Mucosa of rectum (tissue), 2 donors: ENCODE data around the gene DNPH1.

ENCODE experiments used
- H3K27ac ChIP-seq, 2 donors: one replicate each; pipeline ENCODE4 v1.7.0; 2013; ENCODE audit warnings: inconsistent platforms in 2 of 2, low read depth in 2 of 2, low read length in 2 of 2
- H3K27me3 ChIP-seq, 2 donors: one replicate each; pipeline ENCODE4 v1.7.0; 2013; ENCODE audit warnings: low read length in 2 of 2; ENCODE audit not compliant: control insufficient read depth in 2 of 2, insufficient read depth in 2 of 2
- H3K36me3 ChIP-seq, 2 donors: one replicate each; pipeline ENCODE4 v1.7.0; 2013; ENCODE audit warnings: low read length in 2 of 2; ENCODE audit not compliant: control insufficient read depth in 2 of 2, insufficient read depth in 2 of 2
- H3K4me1 ChIP-seq, 2 donors: one replicate each; pipeline ENCODE4 v1.7.0; 2013; ENCODE audit warnings: low read length in 2 of 2, mild to moderate bottlenecking in 1 of 2; ENCODE audit not compliant: control insufficient read depth in 2 of 2, insufficient read depth in 2 of 2
- H3K4me3 ChIP-seq, 2 donors: one replicate each; pipeline ENCODE4 v1.7.0; 2013; ENCODE audit warnings: low read length in 2 of 2
- H3K9ac ChIP-seq, 2 donors: one replicate each; pipeline ENCODE4 v1.7.0; 2013; ENCODE audit warnings: low read length in 2 of 2, low read depth in 1 of 2, mild to moderate bottlenecking in 1 of 2
- H3K9me3 ChIP-seq, 2 donors: one replicate each; pipeline ENCODE4 v1.7.0; 2013; ENCODE audit warnings: low read length in 2 of 2; ENCODE audit not compliant: control insufficient read depth in 2 of 2
- donor health status: healthy.
- donor health status: Normal muscosa, but diverticular disease.

Gene DNPH1

GRCh38 chr6:43183441-43183840 lies 45.8 kb downstream of the DNPH1 start:
- peaks cover 36 to 45% of the 10 kb centered on the region in 2 donors for H3K36me3 ChIP-seq
- H3K27me3 ChIP-seq = no peaks in the 10 kb centered on the region
- H3K27ac ChIP-seq = no peak overlapping the region
- no peak overlapping the region for H3K4me3 ChIP-seq
- peaks cover 6 to 17% of the 10 kb centered on the region in 2 donors for H3K4me1 ChIP-seq
- H3K9ac ChIP-seq = no peak overlapping the region
- no peaks in the 10 kb centered on the region for H3K9me3 ChIP-seq

GRCh38 chr6:43181942-43182860 lies 47.1 kb downstream of the DNPH1 start, which contains the start of gene CUL9:
TSS of gene CUL9 (plus strand) at chr6:43182196. CDS start at chr6:43184311, 2,115 bp downstream.
- Histone ChIP-seq H3K9ac (peak within 1 kb of the TSS; percentile 86 to 90), H3K4me3 (peak within 1 kb of the TSS; percentile 87 to 91), H3K27ac (peak within 1 kb of the TSS; percentile 69 to 75), H3K4me1 (peaks cover 6 to 17% of the 10 kb centered on the region in 2 donors), H3K9me3 (no peaks in the 10 kb centered on the region), H3K36me3 (peaks cover 33 to 41% of the 10 kb centered on the region in 2 donors), H3K27me3 (no peaks in the 10 kb centered on the region)

GRCh38 chr6:43181621-43181941 lies 47.7 kb downstream of the DNPH1 start:
- peaks cover 30 to 39% of the 10 kb centered on the region in 2 donors for H3K36me3 ChIP-seq
- no peaks in the 10 kb centered on the region for H3K9me3 ChIP-seq
- H3K27me3 ChIP-seq = no peaks in the 10 kb centered on the region
- peak overlapping the region; percentile 69 to 75 for H3K27ac ChIP-seq
- peaks cover 6 to 17% of the 10 kb centered on the region in 2 donors for H3K4me1 ChIP-seq
- peak overlapping the region; percentile 86 to 90 for H3K9ac ChIP-seq
- peak overlapping the region; percentile 87 to 91 for H3K4me3 ChIP-seq

GRCh38 chr6:43180985-43181384 lies 48.3 kb downstream of the DNPH1 start:
- Histone ChIP-seq H3K36me3 (peaks cover 32 to 39% of the 10 kb centered on the region in 2 donors), H3K27me3 (no peaks in the 10 kb centered on the region), H3K4me3 (no peak overlapping the region), H3K9ac (no peak overlapping the region), H3K4me1 (peaks cover 6 to 17% of the 10 kb centered on the region in 2 donors), H3K9me3 (no peaks in the 10 kb centered on the region), H3K27ac (no peak overlapping the region)

GRCh38 chr6:43180058-43180457 lies 49.2 kb downstream of the DNPH1 start:
- Histone ChIP-seq H3K27ac (no peak overlapping the region), H3K9me3 (no peaks in the 10 kb centered on the region), H3K27me3 (no peaks in the 10 kb centered on the region), H3K4me3 (no peak overlapping the region), H3K9ac (no peak overlapping the region), H3K36me3 (peaks cover 37 to 39% of the 10 kb centered on the region in 2 donors), H3K4me1 (peaks cover 14 to 21% of the 10 kb centered on the region in 2 donors)

- Histone ChIP-seq H3K4me3 (no peak overlapping the region), H3K9me3 (no peaks in the 10 kb centered on the region), H3K27ac (no peak overlapping the region), H3K9ac (no peak overlapping the region), H3K4me1 (peaks cover 21 to 26% of the 10 kb centered on the region in 2 donors), H3K36me3 (peaks cover 33 to 34% of the 10 kb centered on the region in 2 donors), H3K27me3 (no peaks in the 10 kb centered on the region)
These were observed 50.1 kb downstream of the DNPH1 start for GRCh38 chr6:43178951-43179830.

GRCh38 chr6:43178150-43178549 lies 51.1 kb downstream of the DNPH1 start:
- Histone ChIP-seq H3K27me3 (no peaks in the 10 kb centered on the region), H3K4me3 (no peak overlapping the region), H3K36me3 (peaks cover 33% of the 10 kb centered on the region in 2 donors), H3K9me3 (no peaks in the 10 kb centered on the region), H3K9ac (no peak overlapping the region), H3K4me1 (peaks cover 32 to 33% of the 10 kb centered on the region in 2 donors), H3K27ac (no peak overlapping the region)

GRCh38 chr6:43176423-43176786 lies 52.9 kb downstream of the DNPH1 start:
- H3K4me1 ChIP-seq = peaks cover 31 to 40% of the 10 kb centered on the region in 2 donors
- H3K27ac ChIP-seq = no peak overlapping the region
- no peaks in the 10 kb centered on the region for H3K9me3 ChIP-seq
- peaks cover 33% of the 10 kb centered on the region in 2 donors for H3K36me3 ChIP-seq
- no peak overlapping the region for H3K9ac ChIP-seq
- H3K4me3 ChIP-seq = no peak overlapping the region
- no peaks in the 10 kb centered on the region for H3K27me3 ChIP-seq

- H3K9me3 ChIP-seq = no peaks in the 10 kb centered on the region
- H3K4me3 ChIP-seq = no peak overlapping the region
- H3K4me1 ChIP-seq = peaks cover 31 to 35% of the 10 kb centered on the region in 2 donors
- no peaks in the 10 kb centered on the region for H3K27me3 ChIP-seq
- H3K27ac ChIP-seq = peak overlapping the region; percentile 87 to 93
- H3K9ac ChIP-seq = peak overlapping the region in 1 of 2 donors; percentile 10
- H3K36me3 ChIP-seq = peaks cover 33% of the 10 kb centered on the region in 2 donors
These were observed 53.4 kb downstream of the DNPH1 start for GRCh38 chr6:43175676-43176422.
